Activated CD8-positive, alpha-beta T cell treated with anti-CD3 and anti-CD28 coated beads for 36 hours (primary cell): ENCODE data around the gene STAM2. TPM values are rescaled to one million over a fixed set of nuclear protein-coding genes. Genes with fewer than 3 reads are reported as not detected.

Source experiments
- ATAC-seq: fragments of 200-7000 bp; cut with Tn5 transposase; one replicate; pipeline ENCODE4 v1.10.0; 2021; ENCODE audit warnings: mild to moderate bottlenecking, moderate library complexity
- CTCF ChIA-PET: fragments of 350-600 bp; sonication (Branson Sonifier 250); formaldehyde crosslinking; loops from one replicate; lab custom pipeline; 2021; ENCODE audit warnings: antibody characterized with exemption; lab: Charles Lee
- POLR2A ChIA-PET: fragments of 350-600 bp; sonication (Branson Sonifier 250); formaldehyde crosslinking; loops from one replicate; lab custom pipeline; 2021; ENCODE audit warnings: antibody characterized with exemption; lab: Charles Lee
- DNase-seq: peaks from one replicate; pipeline ENCODE4 v3.0.0-alpha.2; 2020
- H3K27ac Mint-ChIP-seq: one replicate; pipeline ENCODE4 v1.8.0; 2021; ENCODE audit warnings: mild to moderate bottlenecking, mixed read lengths
- H3K27me3 Mint-ChIP-seq: one replicate; pipeline ENCODE4 v1.8.0; 2021; ENCODE audit warnings: mixed read lengths
- H3K36me3 Mint-ChIP-seq: one replicate; pipeline ENCODE4 v1.8.0; 2021; ENCODE audit warnings: low read depth, mixed read lengths
- H3K4me1 Mint-ChIP-seq: one replicate; pipeline ENCODE4 v1.8.0; 2021; ENCODE audit warnings: low read depth, mixed read lengths
- H3K4me3 Mint-ChIP-seq: one replicate; pipeline ENCODE4 v1.8.0; 2021; ENCODE audit warnings: mild to moderate bottlenecking, moderate library complexity, mixed read lengths
- H3K9me3 Mint-ChIP-seq: one replicate; pipeline ENCODE4 v1.8.0; 2021; ENCODE audit warnings: mixed read lengths
- CTCF ChIP-seq: fragments of 200-600 bp; IDR thresholded peaks from one replicate; pipeline ENCODE4 v1.8.0; 2022; ENCODE audit warnings: antibody characterized with exemption, mild to moderate bottlenecking
- intact Hi-C: fragments of 100-400 bp; cut with micrococcal nuclease; formaldehyde crosslinking; loops from one replicate; pipeline ENCODE4 v1.10.0; 2022
- total RNA-seq, 2 experiments: library from RNA; stranded (reverse); gene quantifications; one replicate each; pipeline ENCODE4 v1.2.3, GENCODE V29; 2021

STAM2 gene
- total RNA-seq, 2 experiments from 2014 or later, result 13.0 to 13.3 TPM

GRCh38 chr2:152088006-152088405, 87.6 kb downstream of the STAM2 start:
- Mint-ChIP-seq H3K4me1 (no peaks in the 10 kb centered on the region), H3K36me3 (no peaks in the 10 kb centered on the region), H3K9me3 (no peaks in the 10 kb centered on the region), H3K4me3 (no peak overlapping the region), H3K27me3 (no peaks in the 10 kb centered on the region), H3K27ac (no peak overlapping the region)
- CTCF ChIA-PET, result no interaction called here
- ATAC-seq (no peak), DNase-seq (no peak)
- POLR2A ChIA-PET, result no interaction called here
- intact Hi-C loops, result no loop called here
- no peak for TF ChIP-seq CTCF

GRCh38 chr2:152086231-152086630, 89.3 kb downstream of the STAM2 start:
- DNase-seq (no peak), ATAC-seq (no peak)
- Mint-ChIP-seq H3K9me3 (no peaks in the 10 kb centered on the region), H3K36me3 (no peaks in the 10 kb centered on the region), H3K4me1 (no peaks in the 10 kb centered on the region), H3K27me3 (no peaks in the 10 kb centered on the region), H3K27ac (no peak overlapping the region), H3K4me3 (no peak overlapping the region)
- ChIA-PET POLR2A (no interaction called here), CTCF (no interaction called here)
- TF ChIP-seq CTCF, result no peak
- intact Hi-C loops, result no loop called here

GRCh38 chr2:152084076-152084475, 91.5 kb downstream of the STAM2 start:
- Mint-ChIP-seq H3K4me3 (no peak overlapping the region), H3K27ac (no peak overlapping the region), H3K9me3 (no peaks in the 10 kb centered on the region), H3K4me1 (no peaks in the 10 kb centered on the region), H3K36me3 (no peaks in the 10 kb centered on the region), H3K27me3 (no peaks in the 10 kb centered on the region)
- CTCF ChIA-PET, result no interaction called here
- POLR2A ChIA-PET, result no interaction called here
- intact Hi-C loops, result no loop called here
- DNase-seq (no peak), ATAC-seq (no peak)
- TF ChIP-seq CTCF, result no peak

- DNase-seq (no peak), ATAC-seq (no peak)
- H3K27ac Mint-ChIP-seq, result no peak overlapping the region
- no peaks in the 10 kb centered on the region for H3K9me3 Mint-ChIP-seq
- no peaks in the 10 kb centered on the region for H3K27me3 Mint-ChIP-seq
- H3K4me3 Mint-ChIP-seq, result no peak overlapping the region
- TF ChIP-seq CTCF, result no peak
- intact Hi-C loops, result no loop called here
- ChIA-PET CTCF (no interaction called here), POLR2A (no interaction called here)
- no peaks in the 10 kb centered on the region for H3K36me3 Mint-ChIP-seq
- no peaks in the 10 kb centered on the region for H3K4me1 Mint-ChIP-seq
Measured at GRCh38 chr2:152083202-152083875, 92.2 kb downstream of the STAM2 start.

DNA sequence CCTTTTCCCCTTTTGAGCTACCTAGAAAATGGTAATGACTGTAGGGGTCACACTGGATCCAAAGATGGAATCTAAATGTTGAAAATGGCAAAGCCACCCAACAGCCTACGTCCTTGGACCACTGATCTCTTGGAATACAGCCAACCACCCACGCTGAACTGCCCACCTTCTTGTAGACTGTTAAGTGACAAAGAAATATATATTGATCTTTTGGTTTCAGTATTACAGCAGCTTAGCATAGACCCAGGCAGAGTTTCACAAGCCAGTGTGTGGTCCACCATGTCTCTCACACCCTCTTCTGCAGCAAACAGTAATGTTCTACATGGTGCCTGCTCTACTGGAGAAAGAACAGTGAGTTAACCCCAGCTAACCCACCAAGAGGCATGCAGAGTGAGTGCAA, 96.9 kb downstream of the STAM2 start:
- DNase-seq, result no peak
- Mint-ChIP-seq H3K4me1 (no peaks in the 10 kb centered on the region), H3K9me3 (no peaks in the 10 kb centered on the region), H3K27me3 (peaks cover 2% of the 10 kb centered on the region), H3K27ac (no peak overlapping the region), H3K36me3 (no peaks in the 10 kb centered on the region), H3K4me3 (no peak overlapping the region)
- ChIA-PET POLR2A (no interaction called here), CTCF (interaction anchor here (0.9 kb wide), 1 partner anchor 42 kb away, joined by 3 read pairs; no protein-coding TSS in a partner anchor)
- intact Hi-C loops, result no loop called here
- no peak for ATAC-seq
- TF ChIP-seq CTCF, result no peak
